ENCODE data around the gene INPP5D. TPM values are rescaled to one million over a fixed set of nuclear protein-coding genes. Genes with fewer than 3 reads are reported as not detected.

The INPP5D gene
- polyA plus RNA-seq, 2 of the 4 experiments (the other 2 are of a cell fraction): 0.26 to 0.53 TPM

DNA sequence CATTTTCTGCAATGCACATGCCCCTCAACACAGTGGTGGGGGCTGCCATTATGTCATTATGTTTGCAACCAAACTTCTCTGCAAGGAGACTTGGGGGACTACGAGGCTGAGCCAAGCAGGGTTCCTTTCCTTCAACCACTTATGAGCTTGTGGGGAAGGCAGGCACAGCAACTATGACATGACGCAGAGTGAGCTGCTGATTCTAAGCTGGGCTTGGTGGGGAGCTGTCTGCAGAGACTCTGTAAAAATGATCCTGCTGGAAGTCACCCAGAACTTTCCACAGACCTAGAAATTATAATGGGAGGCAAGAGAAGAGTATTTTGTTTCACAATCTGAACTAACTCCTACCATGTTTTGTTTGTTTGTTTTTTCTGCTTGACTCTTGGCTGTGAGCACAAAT, 55.6 kb downstream of the INPP5D start (continued):
- TF ChIP-seq, protein P1, sequence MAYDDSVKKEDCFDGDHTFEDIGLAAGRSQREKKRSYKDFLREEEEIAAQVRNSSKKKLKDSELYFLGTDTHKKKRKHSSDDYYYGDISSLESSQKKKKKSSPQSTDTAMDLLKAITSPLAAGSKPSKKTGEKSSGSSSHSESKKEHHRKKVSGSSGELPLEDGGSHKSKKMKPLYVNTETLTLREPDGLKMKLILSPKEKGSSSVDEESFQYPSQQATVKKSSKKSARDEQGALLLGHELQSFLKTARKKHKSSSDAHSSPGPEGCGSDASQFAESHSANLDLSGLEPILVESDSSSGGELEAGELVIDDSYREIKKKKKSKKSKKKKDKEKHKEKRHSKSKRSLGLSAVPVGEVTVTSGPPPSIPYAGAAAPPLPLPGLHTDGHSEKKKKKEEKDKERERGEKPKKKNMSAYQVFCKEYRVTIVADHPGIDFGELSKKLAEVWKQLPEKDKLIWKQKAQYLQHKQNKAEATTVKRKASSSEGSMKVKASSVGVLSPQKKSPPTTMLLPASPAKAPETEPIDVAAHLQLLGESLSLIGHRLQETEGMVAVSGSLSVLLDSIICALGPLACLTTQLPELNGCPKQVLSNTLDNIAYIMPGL (CRISPR knock-in tag; IDR thresholded peaks at IDR 0.05; ENCODE audit: borderline replicate concordance): no peak

DNA sequence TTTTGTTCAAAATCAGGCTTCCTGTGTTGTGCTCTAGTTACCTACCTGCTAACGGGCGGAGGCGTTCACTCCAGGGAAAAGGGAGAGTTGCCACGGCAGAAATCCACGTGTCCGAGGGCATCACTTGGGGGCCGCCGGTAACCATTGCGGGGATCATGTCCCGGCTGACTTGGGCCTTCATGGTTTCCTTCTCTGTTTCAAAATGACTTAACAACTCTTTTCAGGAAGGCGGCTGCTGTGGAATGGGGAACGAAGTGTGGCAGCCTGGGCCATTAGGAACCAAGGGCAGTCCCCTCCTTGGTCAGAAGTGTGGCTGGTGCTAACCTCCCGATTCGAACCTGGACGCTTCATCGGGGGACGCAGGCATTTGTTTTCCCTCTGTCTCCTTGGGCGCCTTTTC, 56.8 kb downstream of the INPP5D start:
- Histone ChIP-seq H3K27ac (no peak overlapping the region), H3K4me3 (no peak overlapping the region), H3K4me1 (no peaks in the 10 kb centered on the region), H3K9me3 (no peaks in the 10 kb centered on the region), H3K4me2 (no peak overlapping the region)
- POLR2A ChIA-PET: no interaction called here
- FAIRE-seq: no peak
- ATAC-seq: no peak
- no peak for TF ChIP-seq SMC3 (IDR thresholded peaks at IDR 0.05)
- TF ChIP-seq HOXA7 (CRISPR knock-in tag; IDR thresholded peaks at IDR 0.05): no peak
- TF ChIP-seq, protein P2, sequence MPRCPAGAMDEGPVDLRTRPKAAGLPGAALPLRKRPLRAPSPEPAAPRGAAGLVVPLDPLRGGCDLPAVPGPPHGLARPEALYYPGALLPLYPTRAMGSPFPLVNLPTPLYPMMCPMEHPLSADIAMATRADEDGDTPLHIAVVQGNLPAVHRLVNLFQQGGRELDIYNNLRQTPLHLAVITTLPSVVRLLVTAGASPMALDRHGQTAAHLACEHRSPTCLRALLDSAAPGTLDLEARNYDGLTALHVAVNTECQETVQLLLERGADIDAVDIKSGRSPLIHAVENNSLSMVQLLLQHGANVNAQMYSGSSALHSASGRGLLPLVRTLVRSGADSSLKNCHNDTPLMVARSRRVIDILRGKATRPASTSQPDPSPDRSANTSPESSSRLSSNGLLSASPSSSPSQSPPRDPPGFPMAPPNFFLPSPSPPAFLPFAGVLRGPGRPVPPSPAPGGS (IDR thresholded peaks at IDR 0.05): no peak
- no peak for TF ChIP-seq RFX5 (IDR thresholded peaks at IDR 0.05)
- no peak for TF ChIP-seq MYC (IDR thresholded peaks at IDR 0.05; ENCODE audit: borderline replicate concordance, low read length)
- TF ChIP-seq CBX8 (IDR thresholded peaks at IDR 0.05): no peak
- no peak for DNase-seq (ENCODE audit: low read depth in 1 of 2, low spot score in 1 of 2)
- CTCF ChIA-PET: interaction anchor here (1.0 kb wide), 1 partner anchor 64 kb away, joined by 3 read pairs; no protein-coding TSS in a partner anchor
- WGBS (ENCODE audit: missing lambda C conversion rate): 78% methylated on average over 18 of the region's 18 CpGs

DNA sequence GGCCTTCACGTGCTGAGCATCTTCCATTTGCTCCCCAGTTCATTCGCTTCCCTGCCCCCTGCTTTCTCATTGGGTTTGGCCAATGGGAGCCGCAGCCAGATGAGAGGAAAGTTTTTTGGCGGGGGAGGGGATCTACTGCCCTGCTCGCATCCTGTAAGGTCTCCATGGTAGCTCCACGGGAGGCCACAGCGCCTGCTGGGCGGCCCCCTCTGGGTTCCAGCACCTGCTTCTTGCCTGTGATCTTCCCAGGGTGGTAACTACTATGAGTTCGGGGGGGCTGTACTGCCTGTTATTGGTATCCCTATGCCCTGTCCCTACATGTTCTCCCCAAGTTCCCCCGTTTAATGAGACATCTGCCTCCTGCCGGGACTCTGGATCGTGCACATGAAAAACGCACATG, 57.2 kb downstream of the INPP5D start:
- Histone ChIP-seq H3K27ac (no peak overlapping the region), H3K4me2 (no peak overlapping the region), H3K9me3 (no peaks in the 10 kb centered on the region), H3K4me1 (no peaks in the 10 kb centered on the region), H3K4me3 (no peak overlapping the region)
- ChIA-PET CTCF (interaction anchor here (1.2 kb wide), 1 partner anchor 264 kb away, joined by 3 read pairs; no protein-coding TSS in a partner anchor), POLR2A (no interaction called here)
- TF ChIP-seq, protein P3, sequence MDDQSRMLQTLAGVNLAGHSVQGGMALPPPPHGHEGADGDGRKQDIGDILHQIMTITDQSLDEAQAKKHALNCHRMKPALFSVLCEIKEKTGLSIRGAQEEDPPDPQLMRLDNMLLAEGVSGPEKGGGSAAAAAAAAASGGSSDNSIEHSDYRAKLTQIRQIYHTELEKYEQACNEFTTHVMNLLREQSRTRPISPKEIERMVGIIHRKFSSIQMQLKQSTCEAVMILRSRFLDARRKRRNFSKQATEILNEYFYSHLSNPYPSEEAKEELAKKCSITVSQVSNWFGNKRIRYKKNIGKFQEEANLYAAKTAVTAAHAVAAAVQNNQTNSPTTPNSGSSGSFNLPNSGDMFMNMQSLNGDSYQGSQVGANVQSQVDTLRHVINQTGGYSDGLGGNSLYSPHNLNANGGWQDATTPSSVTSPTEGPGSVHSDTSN (IDR thresholded peaks at IDR 0.05): no peak
- TF ChIP-seq RNF2 (IDR thresholded peaks at IDR 0.05; ENCODE audit: borderline replicate concordance, low read depth): no peak
- TF ChIP-seq CBX8 (IDR thresholded peaks at IDR 0.05): no peak
- TF ChIP-seq JUN (IDR thresholded peaks at IDR 0.05): no peak
- TF ChIP-seq SREBF2 (IDR thresholded peaks at IDR 0.05): no peak
- no peak for TF ChIP-seq CEBPB (IDR thresholded peaks at IDR 0.05)
- TF ChIP-seq ZSCAN20 (CRISPR knock-in tag; IDR thresholded peaks at IDR 0.05): no peak
- TF ChIP-seq, protein P4, sequence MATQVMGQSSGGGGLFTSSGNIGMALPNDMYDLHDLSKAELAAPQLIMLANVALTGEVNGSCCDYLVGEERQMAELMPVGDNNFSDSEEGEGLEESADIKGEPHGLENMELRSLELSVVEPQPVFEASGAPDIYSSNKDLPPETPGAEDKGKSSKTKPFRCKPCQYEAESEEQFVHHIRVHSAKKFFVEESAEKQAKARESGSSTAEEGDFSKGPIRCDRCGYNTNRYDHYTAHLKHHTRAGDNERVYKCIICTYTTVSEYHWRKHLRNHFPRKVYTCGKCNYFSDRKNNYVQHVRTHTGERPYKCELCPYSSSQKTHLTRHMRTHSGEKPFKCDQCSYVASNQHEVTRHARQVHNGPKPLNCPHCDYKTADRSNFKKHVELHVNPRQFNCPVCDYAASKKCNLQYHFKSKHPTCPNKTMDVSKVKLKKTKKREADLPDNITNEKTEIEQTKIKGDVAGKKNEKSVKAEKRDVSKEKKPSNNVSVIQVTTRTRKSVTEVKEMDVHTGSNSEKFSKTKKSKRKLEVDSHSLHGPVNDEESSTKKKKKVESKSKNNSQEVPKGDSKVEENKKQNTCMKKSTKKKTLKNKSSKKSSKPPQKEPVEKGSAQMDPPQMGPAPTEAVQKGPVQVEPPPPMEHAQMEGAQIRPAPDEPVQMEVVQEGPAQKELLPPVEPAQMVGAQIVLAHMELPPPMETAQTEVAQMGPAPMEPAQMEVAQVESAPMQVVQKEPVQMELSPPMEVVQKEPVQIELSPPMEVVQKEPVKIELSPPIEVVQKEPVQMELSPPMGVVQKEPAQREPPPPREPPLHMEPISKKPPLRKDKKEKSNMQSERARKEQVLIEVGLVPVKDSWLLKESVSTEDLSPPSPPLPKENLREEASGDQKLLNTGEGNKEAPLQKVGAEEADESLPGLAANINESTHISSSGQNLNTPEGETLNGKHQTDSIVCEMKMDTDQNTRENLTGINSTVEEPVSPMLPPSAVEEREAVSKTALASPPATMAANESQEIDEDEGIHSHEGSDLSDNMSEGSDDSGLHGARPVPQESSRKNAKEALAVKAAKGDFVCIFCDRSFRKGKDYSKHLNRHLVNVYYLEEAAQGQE (IDR thresholded peaks at IDR 0.05): no peak
- no peak for TF ChIP-seq CBX2 (IDR thresholded peaks at IDR 0.05; ENCODE audit: borderline replicate concordance, low read depth)
- TF ChIP-seq JUNB (IDR thresholded peaks at IDR 0.05): no peak
- TF ChIP-seq HDAC2 (IDR thresholded peaks at IDR 0.05): no peak
- TF ChIP-seq RFX5 (IDR thresholded peaks at IDR 0.05): no peak
- no peak for TF ChIP-seq HEYL (CRISPR knock-in tag; IDR thresholded peaks at IDR 0.05)
- TF ChIP-seq TP53 (CRISPR knock-in tag; IDR thresholded peaks at IDR 0.05): no peak
- TF ChIP-seq RCOR1 (IDR thresholded peaks at IDR 0.05; ENCODE audit: low read depth, low read length): no peak
- no peak for TF ChIP-seq NR3C1 (IDR thresholded peaks at IDR 0.05)
- TF ChIP-seq KDM5A (IDR thresholded peaks at IDR 0.05): no peak
- TF ChIP-seq TFCP2L1 (CRISPR knock-in tag; IDR thresholded peaks at IDR 0.05): no peak
- no peak for ATAC-seq
- FAIRE-seq: no peak
- WGBS (ENCODE audit: missing lambda C conversion rate): 76% methylated on average over 13 of the region's 13 CpGs
- no peak for DNase-seq (ENCODE audit: low read depth in 1 of 2, low spot score in 1 of 2)

All from A549 (cell line).